Activated T-helper 17 cell treated with anti-CD3 and anti-CD28 coated beads, Interleukin-2, amount 50 U/mL, for 72 hours (primary cell): ENCODE measurements around the gene KIR3DL1. TPM values are rescaled to one million over a fixed set of nuclear protein-coding genes. Genes with fewer than 3 reads are reported as not detected.
"Not testable (repeated sequence)": the region's sequence is repeated elsewhere in the genome, so short reads cannot be mapped to it uniquely, and the experiment has no call there.

ENCODE experiments used
- ATAC-seq: fragments of 150-1000 bp; cut with Tn5 transposase; replicated peaks from 2 replicates; pipeline ENCODE4 v1.10.0; 2021; ENCODE audit warnings: mild to moderate bottlenecking, moderate library complexity
- H3K27ac Mint-ChIP-seq: one replicate; pipeline ENCODE4 v1.8.0; 2022; ENCODE audit warnings: mixed read lengths
- H3K27me3 Mint-ChIP-seq: one replicate; pipeline ENCODE4 v1.8.0; 2022; ENCODE audit warnings: mixed read lengths
- H3K36me3 Mint-ChIP-seq: one replicate; pipeline ENCODE4 v1.8.0; 2022; ENCODE audit warnings: low read depth, mild to moderate bottlenecking, mixed read lengths
- H3K4me1 Mint-ChIP-seq: one replicate; pipeline ENCODE4 v1.8.0; 2022; ENCODE audit warnings: mixed read lengths
- H3K4me3 Mint-ChIP-seq: one replicate; pipeline ENCODE4 v1.8.0; 2022; ENCODE audit warnings: mild to moderate bottlenecking, mixed read lengths
- H3K9me3 Mint-ChIP-seq: one replicate; pipeline ENCODE4 v1.8.0; 2022; ENCODE audit warnings: mixed read lengths
- total RNA-seq, 2 donors: library from RNA; stranded (reverse); gene quantifications; one replicate each; pipeline ENCODE4 v1.2.3, GENCODE V29; 2022

KIR3DL1 gene
- total RNA-seq, 2 donors from 2014 or later = not detected

- not testable (repeated sequence) for H3K4me3 Mint-ChIP-seq, H3K4me1 Mint-ChIP-seq, ATAC-seq, H3K9me3 Mint-ChIP-seq, H3K27ac Mint-ChIP-seq, H3K36me3 Mint-ChIP-seq
- peaks cover 26% of the 10 kb centered on the region for H3K27me3 Mint-ChIP-seq
Observed at GRCh38 chr19:54843171-54843570, 26.9 kb downstream of the KIR3DL1 start.

- H3K4me1 Mint-ChIP-seq, H3K36me3 Mint-ChIP-seq, H3K27ac Mint-ChIP-seq, H3K9me3 Mint-ChIP-seq, H3K4me3 Mint-ChIP-seq, ATAC-seq: not testable (repeated sequence)
- peaks cover 32% of the 10 kb centered on the region for H3K27me3 Mint-ChIP-seq
Observed at GRCh38 chr19:54850061-54850640, 33.9 kb downstream of the KIR3DL1 start, which contains the start of gene KIR3DL2. KIR3DL2 (plus strand) TSS chr19:54850443; CDS start chr19:54850476, 33 bp downstream.

DNA sequence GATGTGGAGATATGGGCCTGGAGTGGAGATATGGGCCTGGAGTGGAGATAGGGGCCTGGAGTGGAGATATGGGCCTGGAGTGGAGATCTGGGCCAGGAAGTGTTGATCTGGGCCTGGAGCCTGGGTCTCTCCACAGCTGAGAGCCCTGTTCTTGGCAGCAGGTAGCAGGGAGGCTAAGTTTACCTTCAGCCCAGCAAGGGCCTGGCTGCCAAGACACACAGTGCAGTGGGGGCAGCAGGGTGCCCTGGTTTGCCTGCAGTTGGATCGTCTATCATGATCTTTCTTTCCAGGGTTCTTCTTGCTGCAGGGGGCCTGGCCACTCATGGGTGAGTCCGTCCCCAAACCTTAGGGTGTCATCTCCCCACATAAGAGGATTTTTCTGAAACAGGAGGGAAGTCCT, 34.7 kb downstream of the KIR3DL1 start:
- ATAC-seq = no peak

GRCh38 chr19:54851353-54851752, 35.1 kb downstream of the KIR3DL1 start:
- ATAC-seq = no peak
- no peaks in the 10 kb centered on the region for H3K4me1 Mint-ChIP-seq
- H3K27me3 Mint-ChIP-seq = peaks cover 34% of the 10 kb centered on the region
- H3K27ac Mint-ChIP-seq = no peak overlapping the region
- H3K36me3 Mint-ChIP-seq = no peaks in the 10 kb centered on the region
- no peaks in the 10 kb centered on the region for H3K9me3 Mint-ChIP-seq
- no peak overlapping the region for H3K4me3 Mint-ChIP-seq

More for the DNA sequence above, 34.7 kb downstream of the KIR3DL1 start:
- Mint-ChIP-seq H3K9me3 (no peaks in the 10 kb centered on the region), H3K27me3 (peaks cover 34% of the 10 kb centered on the region), H3K27ac (no peak overlapping the region), H3K4me3 (no peak overlapping the region), H3K4me1 (no peaks in the 10 kb centered on the region), H3K36me3 (no peaks in the 10 kb centered on the region)

GRCh38 chr19:54855241-54855640, 39.0 kb downstream of the KIR3DL1 start:
- not testable (repeated sequence) for H3K27ac Mint-ChIP-seq, H3K4me3 Mint-ChIP-seq, H3K36me3 Mint-ChIP-seq, H3K9me3 Mint-ChIP-seq, ATAC-seq, H3K4me1 Mint-ChIP-seq
- peaks cover 27% of the 10 kb centered on the region for H3K27me3 Mint-ChIP-seq

- H3K36me3 Mint-ChIP-seq, H3K4me3 Mint-ChIP-seq, H3K27ac Mint-ChIP-seq, ATAC-seq, H3K4me1 Mint-ChIP-seq, H3K9me3 Mint-ChIP-seq: not testable (repeated sequence)
- peaks cover 14% of the 10 kb centered on the region for H3K27me3 Mint-ChIP-seq
Observed at GRCh38 chr19:54858476-54858875, 42.2 kb downstream of the KIR3DL1 start.

DNA sequence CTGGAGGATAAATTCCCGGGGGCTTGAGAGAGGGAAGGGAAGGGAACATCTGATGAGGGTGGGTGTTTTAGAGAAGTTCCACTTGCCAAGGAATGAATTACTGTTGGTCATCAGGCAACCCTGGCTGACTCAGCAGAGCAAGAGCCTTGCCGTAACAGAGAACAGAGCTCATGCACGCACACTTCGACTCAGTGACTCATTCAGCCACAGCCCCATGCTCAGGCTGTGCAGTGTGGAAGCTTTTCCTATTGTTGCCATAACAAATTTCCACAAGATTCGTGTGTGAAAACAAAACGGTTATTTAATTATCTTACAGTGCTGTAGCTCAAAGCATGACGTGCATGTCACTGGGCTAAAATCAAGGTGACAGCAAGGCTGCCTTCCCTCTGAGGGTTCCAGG, 43.2 kb downstream of the KIR3DL1 start:
- not testable (repeated sequence) for H3K36me3 Mint-ChIP-seq, H3K27ac Mint-ChIP-seq, ATAC-seq, H3K4me1 Mint-ChIP-seq, H3K4me3 Mint-ChIP-seq, H3K9me3 Mint-ChIP-seq
- peaks cover 14% of the 10 kb centered on the region for H3K27me3 Mint-ChIP-seq

DNA sequence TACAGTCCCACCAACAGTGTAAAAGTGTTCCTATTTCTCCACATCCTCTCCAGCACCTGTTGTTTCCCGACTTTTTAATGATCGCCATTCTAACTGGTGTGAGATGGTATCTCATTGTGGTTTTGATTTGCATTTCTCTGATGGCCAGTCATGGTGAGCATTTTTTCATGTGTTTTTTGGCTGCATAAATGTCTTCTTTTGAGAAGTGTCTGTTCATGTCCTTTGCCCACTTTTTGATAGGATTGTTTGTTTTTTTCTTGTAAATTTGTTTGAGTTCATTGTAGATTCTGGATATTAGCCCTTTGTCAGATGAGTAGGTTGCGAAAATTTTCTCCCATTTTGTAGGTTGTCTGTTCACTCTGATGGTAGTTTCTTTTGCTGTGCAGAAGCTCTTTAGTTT, 47.2 kb downstream of the KIR3DL1 start:
- H3K4me3 Mint-ChIP-seq, H3K27ac Mint-ChIP-seq, ATAC-seq, H3K36me3 Mint-ChIP-seq, H3K9me3 Mint-ChIP-seq, H3K4me1 Mint-ChIP-seq: not testable (repeated sequence)
- peaks cover 16% of the 10 kb centered on the region for H3K27me3 Mint-ChIP-seq

GRCh38 chr19:54871696-54872095, 55.4 kb downstream of the KIR3DL1 start:
- H3K27ac Mint-ChIP-seq = no peak overlapping the region
- H3K36me3 Mint-ChIP-seq = no peaks in the 10 kb centered on the region
- H3K4me3 Mint-ChIP-seq = no peak overlapping the region
- H3K9me3 Mint-ChIP-seq = peaks cover 4% of the 10 kb centered on the region
- H3K27me3 Mint-ChIP-seq = peaks cover 18% of the 10 kb centered on the region
- no peak for ATAC-seq
- no peaks in the 10 kb centered on the region for H3K4me1 Mint-ChIP-seq

DNA sequence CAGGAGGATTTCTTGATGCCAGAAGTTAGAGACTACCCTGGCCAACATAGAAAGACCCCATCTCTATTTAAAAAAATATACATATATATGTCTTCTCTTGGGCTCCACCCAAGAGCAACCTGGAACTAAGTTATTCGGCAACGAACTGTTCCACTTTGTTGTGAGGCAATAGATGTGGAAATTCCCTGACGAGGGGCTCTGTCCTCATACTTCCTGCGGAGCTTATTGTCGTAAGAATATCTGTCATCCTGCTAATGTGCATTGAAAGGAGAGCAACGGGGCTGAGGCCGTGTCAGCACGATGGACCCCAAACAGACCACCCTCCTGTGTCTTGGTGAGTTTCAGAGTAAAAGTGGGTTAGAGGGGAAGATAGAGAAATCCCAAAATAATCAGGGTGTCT, 57.7 kb downstream of the KIR3DL1 start, which contains the start of gene FCAR:
TSS of gene FCAR (plus strand) at position 246 of the 400 bp plus-strand sequence. CDS start at position 301, 55 bp downstream.
- no peak within 1 kb of the TSS for H3K27ac Mint-ChIP-seq
- no peaks in the 10 kb centered on the region for H3K4me1 Mint-ChIP-seq
- H3K36me3 Mint-ChIP-seq = no peaks in the 10 kb centered on the region
- H3K27me3 Mint-ChIP-seq = peaks cover 8% of the 10 kb centered on the region
- H3K9me3 Mint-ChIP-seq = no peaks in the 10 kb centered on the region
- H3K4me3 Mint-ChIP-seq = no peak within 1 kb of the TSS
- ATAC-seq = no peak

DNA sequence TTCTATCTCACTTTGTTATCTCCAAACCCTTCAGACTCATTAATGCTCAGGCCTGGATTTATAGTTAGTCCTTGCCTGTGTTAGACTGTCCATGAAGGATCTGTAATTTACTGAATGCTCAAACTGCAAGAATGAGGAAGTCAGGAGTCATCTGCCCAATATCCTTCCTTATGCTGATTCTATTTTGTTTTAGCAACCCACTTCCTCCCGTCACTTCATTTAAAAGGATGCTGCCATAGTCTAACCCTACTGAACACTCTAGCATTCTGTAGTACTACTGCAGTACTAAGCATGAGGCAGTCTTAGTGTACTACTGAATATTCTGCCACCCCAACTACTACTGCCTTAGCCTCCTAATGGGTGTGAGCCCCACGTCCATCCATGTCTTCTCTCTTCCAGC, 59.2 kb downstream of the KIR3DL1 start:
- peaks cover 14% of the 10 kb centered on the region for H3K27me3 Mint-ChIP-seq
- no peaks in the 10 kb centered on the region for H3K4me1 Mint-ChIP-seq
- no peak overlapping the region for H3K4me3 Mint-ChIP-seq
- ATAC-seq = no peak
- no peaks in the 10 kb centered on the region for H3K36me3 Mint-ChIP-seq
- no peak overlapping the region for H3K27ac Mint-ChIP-seq
- no peaks in the 10 kb centered on the region for H3K9me3 Mint-ChIP-seq

GRCh38 chr19:54877471-54877870, 61.2 kb downstream of the KIR3DL1 start:
- H3K27ac Mint-ChIP-seq = no peak overlapping the region
- H3K36me3 Mint-ChIP-seq = no peaks in the 10 kb centered on the region
- H3K27me3 Mint-ChIP-seq = peaks cover 16% of the 10 kb centered on the region
- H3K4me3 Mint-ChIP-seq = no peak overlapping the region
- ATAC-seq = no peak
- H3K9me3 Mint-ChIP-seq = no peaks in the 10 kb centered on the region
- no peaks in the 10 kb centered on the region for H3K4me1 Mint-ChIP-seq

Other genes with a start within 250 kb of the KIR3DL1 start
- gene LILRA2, start 242.7 kb upstream of the KIR3DL1 start, total RNA-seq = not detected
- gene LILRA1, start 222.8 kb upstream of the KIR3DL1 start, total RNA-seq = not detected
- gene LILRB1, start 186.0 kb upstream of the KIR3DL1 start, total RNA-seq = under 1 TPM in 1 of 2 donors, not detected in 1; 0.37 TPM
- gene LILRB4, start 153.5 kb upstream of the KIR3DL1 start, total RNA-seq = not detected
- not detected for gene KIR3DL3, start 92.0 kb upstream of the KIR3DL1 start, total RNA-seq
- gene KIR2DL3, start 78.0 kb upstream of the KIR3DL1 start, total RNA-seq = not detected
- not detected for gene KIR2DL1, start 46.7 kb upstream of the KIR3DL1 start, total RNA-seq
- not detected for gene KIR2DL4, start 12.9 kb upstream of the KIR3DL1 start, total RNA-seq
- gene KIR2DS4, start 16.2 kb downstream of the KIR3DL1 start, total RNA-seq = not detected
- gene KIR3DL2, start 34.0 kb downstream of the KIR3DL1 start, total RNA-seq = 1 to 10 TPM in 1 of 2 donors, under 1 TPM in 1; 0.85 to 2.2 TPM
- not detected for gene FCAR, start 57.8 kb downstream of the KIR3DL1 start, total RNA-seq
- not detected for gene NCR1, start 89.7 kb downstream of the KIR3DL1 start, total RNA-seq
- gene NLRP7, start 131.1 kb downstream of the KIR3DL1 start, total RNA-seq = not detected
- 1 to 10 TPM; 2.9 to 6.1 TPM for gene NLRP2, start 149.9 kb downstream of the KIR3DL1 start, total RNA-seq
- under 1 TPM; 0.13 to 0.69 TPM for gene GP6, start 221.8 kb downstream of the KIR3DL1 start, total RNA-seq
- gene RDH13, start 246.7 kb downstream of the KIR3DL1 start, total RNA-seq = 10 to 100 TPM; 20.4 to 25.0 TPM